ENCODE data around the gene SIX4.

SIX4 gene

DNA sequence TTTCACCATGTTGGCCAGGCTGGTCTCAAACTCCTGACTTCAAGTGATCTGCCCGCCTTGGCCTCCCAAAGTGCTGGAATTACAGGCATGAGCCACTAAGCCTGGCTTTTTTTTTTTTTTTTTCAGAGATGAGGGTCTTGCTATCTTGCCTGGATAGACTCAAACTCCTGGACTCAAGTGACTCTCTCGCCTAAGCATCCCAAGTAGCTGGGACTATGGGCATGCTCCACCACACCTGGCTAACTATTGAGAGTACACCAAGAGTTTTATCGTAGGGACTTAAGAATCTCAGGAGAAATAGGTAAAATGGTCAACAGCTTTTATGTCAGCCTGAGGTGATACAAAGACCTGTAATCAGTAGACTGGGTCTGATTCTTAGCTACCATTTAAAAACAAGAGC, 43.6 kb downstream of the SIX4 start:
- DNase-seq (ENCODE audit: insufficient read length) (no peak), FAIRE-seq (no peak)
- TF ChIP-seq POLR2AphosphoS5 (IDR thresholded peaks at IDR 0.05; ENCODE audit: low read depth, low read length), result no peak
- TF ChIP-seq POLR2A (IDR thresholded peaks at IDR 0.05; ENCODE audit: low read depth, low read length), result no peak
- TF ChIP-seq TAF1 (IDR thresholded peaks at IDR 0.05; ENCODE audit: borderline replicate concordance, low read depth, low read length), result no peak

DNA sequence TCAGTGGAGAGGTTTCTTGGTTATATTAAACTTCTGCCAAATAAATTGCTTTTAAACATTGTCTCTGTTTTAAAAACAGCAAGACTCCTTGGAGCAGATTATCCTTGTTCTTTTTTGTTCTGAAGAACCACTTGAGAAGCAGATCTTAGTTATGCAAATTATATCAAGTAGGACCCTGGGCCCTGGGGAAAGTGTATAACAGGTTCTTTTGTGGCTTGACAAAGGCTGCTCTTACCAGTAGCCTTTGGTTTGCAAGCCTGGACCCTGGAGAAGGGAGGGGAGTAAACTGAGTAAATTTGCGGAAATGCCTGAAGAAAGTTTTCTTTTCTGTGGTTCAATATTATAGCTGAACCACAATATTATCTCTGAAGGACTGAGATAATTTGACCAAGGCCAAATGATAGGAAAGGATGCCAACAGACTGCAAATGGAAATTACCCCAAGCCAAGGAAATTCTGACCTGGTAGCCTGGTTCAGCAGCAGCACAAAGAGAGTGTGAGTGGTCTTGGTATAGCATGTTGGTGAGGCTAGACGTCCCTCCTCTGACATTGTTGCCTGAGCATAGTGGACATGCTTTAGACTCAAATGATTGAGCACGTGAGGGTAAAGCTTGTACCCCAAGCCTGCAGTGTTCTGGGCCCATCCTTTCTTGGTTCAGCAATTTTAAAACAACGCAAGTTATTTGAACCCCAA, 44.4 kb downstream of the SIX4 start:
- DNase-seq (ENCODE audit: insufficient read length) (no peak), FAIRE-seq (no peak)
- TF ChIP-seq POLR2AphosphoS5 (IDR thresholded peaks at IDR 0.05; ENCODE audit: low read depth, low read length), result no peak
- TF ChIP-seq TAF1 (IDR thresholded peaks at IDR 0.05; ENCODE audit: borderline replicate concordance, low read depth, low read length), result no peak
- TF ChIP-seq POLR2A (IDR thresholded peaks at IDR 0.05; ENCODE audit: low read depth, low read length), result no peak

- no peak for DNase-seq (ENCODE audit: insufficient read length)
- FAIRE-seq, result no peak
- TF ChIP-seq POLR2AphosphoS5 (IDR thresholded peaks at IDR 0.05; ENCODE audit: low read depth, low read length) (no peak), TAF1 (IDR thresholded peaks at IDR 0.05; ENCODE audit: borderline replicate concordance, low read depth, low read length) (no peak), POLR2A (IDR thresholded peaks at IDR 0.05; ENCODE audit: low read depth, low read length) (no peak)
These were observed 46.5 kb downstream of the SIX4 start for GRCh38 chr14:60677701-60678100.

DNA sequence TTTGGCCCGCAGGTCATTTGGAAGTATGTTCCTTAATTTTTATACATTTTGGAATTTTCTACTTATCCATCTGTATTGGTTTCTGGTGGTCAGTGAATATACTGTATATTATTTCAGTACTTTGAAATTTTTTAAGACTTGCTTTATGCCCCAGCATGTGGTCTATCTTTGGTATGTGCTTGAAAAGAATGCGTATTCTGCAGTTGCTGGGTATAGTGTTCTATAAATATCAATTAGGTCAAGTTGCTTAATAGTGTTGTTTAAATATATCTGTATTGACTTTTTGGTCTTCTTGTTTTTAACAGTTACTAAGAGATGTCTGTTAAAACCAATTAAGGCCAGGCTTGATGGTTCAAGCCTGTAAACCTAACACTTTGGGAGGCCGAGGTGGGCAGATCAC, 53.2 kb downstream of the SIX4 start:
- DNase-seq (ENCODE audit: insufficient read length) (no peak), FAIRE-seq (no peak)
- TF ChIP-seq POLR2AphosphoS5 (IDR thresholded peaks at IDR 0.05; ENCODE audit: low read depth, low read length) (no peak), TAF1 (IDR thresholded peaks at IDR 0.05; ENCODE audit: borderline replicate concordance, low read depth, low read length) (no peak)

DNA sequence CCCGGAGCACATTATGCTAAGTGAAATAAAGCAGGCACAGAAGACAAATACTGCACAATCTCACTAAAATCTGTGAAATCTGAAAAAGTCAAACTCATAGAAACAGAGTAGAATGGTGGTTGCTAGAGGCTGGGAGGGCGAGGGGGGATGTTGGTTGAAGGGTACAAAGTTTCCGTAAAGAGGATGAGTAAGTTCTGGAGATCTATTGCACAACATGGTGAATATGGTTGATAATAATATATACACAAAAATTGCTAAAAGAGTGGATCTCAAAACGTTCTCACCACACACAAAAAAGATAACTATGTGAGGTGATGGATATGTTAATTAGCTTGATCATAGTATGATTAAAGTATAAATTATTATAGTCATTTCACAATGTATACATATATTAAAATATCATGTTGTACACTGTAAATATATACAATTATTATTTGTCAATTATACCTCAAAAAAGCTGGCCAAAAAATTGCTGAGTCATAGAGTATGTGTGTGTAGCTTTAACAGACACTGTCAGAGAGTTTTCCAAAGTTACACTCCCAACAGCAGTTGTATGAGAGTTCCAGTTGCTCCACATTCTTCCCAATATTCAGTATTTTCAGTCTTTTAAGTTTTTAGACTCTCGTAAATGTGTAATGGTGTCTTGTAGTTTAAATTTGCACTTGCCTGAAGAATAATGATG, 55.6 kb downstream of the SIX4 start:
- no peak for TF ChIP-seq TAF1 (IDR thresholded peaks at IDR 0.05; ENCODE audit: borderline replicate concordance, low read depth, low read length)
- TF ChIP-seq POLR2AphosphoS5 (IDR thresholded peaks at IDR 0.05; ENCODE audit: low read depth, low read length), result no peak
- TF ChIP-seq POLR2A (IDR thresholded peaks at IDR 0.05; ENCODE audit: low read depth, low read length), result no peak
- no peak for DNase-seq (ENCODE audit: insufficient read length)
- no peak for FAIRE-seq

- no peak for FAIRE-seq
- no peak for DNase-seq (ENCODE audit: insufficient read length)
- TF ChIP-seq POLR2A (IDR thresholded peaks at IDR 0.05; ENCODE audit: low read depth, low read length) (no peak), TAF1 (IDR thresholded peaks at IDR 0.05; ENCODE audit: borderline replicate concordance, low read depth, low read length) (no peak), POLR2AphosphoS5 (IDR thresholded peaks at IDR 0.05; ENCODE audit: low read depth, low read length) (no peak)
These were observed 59.0 kb downstream of the SIX4 start for GRCh38 chr14:60665177-60665550.

DNA sequence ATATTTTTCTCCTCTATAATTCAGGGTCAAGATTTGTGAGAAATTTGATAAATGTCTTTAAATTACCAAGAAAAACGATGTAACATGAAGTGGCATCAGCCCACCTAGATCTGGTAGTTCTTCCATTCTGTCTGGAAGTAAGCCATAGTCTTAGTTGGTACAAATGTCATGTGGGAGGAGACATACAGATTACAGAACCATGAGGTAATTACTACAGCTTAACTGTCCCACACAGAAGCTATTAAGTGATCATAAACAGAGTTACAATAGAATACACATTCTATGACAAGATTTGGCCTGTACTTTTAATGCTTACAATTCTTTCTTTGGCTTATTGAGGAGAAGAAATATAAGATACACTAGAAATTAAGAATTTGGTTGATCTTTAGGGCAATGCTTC, 61.2 kb downstream of the SIX4 start:
- FAIRE-seq, result no peak
- TF ChIP-seq TAF1 (IDR thresholded peaks at IDR 0.05; ENCODE audit: borderline replicate concordance, low read depth, low read length) (no peak), POLR2AphosphoS5 (IDR thresholded peaks at IDR 0.05; ENCODE audit: low read depth, low read length) (no peak), POLR2A (IDR thresholded peaks at IDR 0.05; ENCODE audit: low read depth, low read length) (no peak)
- DNase-seq (ENCODE audit: insufficient read length), result no peak

DNA sequence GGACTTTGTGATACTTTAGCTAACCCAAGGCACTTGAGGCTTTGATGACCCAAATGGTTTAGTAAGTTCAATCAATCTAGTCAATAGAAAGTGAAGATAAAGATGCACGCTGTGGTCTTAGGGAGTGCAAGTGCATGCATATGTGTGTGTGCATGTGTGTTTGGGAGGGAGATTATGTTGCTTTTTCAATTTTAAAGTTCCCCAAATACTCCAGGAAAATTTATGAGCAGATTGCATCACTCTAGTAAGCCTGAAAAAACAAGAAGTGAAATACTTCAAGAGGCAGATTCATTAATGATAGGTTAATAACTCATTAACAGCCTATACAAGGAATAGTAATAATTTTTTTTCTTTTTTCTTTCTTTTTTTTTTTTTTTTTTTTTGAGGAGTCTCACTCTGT, 62.4 kb downstream of the SIX4 start:
- FAIRE-seq (no peak), DNase-seq (ENCODE audit: insufficient read length) (no peak)
- TF ChIP-seq POLR2A (IDR thresholded peaks at IDR 0.05; ENCODE audit: low read depth, low read length), result no peak
- no peak for TF ChIP-seq TAF1 (IDR thresholded peaks at IDR 0.05; ENCODE audit: borderline replicate concordance, low read depth, low read length)
- no peak for TF ChIP-seq POLR2AphosphoS5 (IDR thresholded peaks at IDR 0.05; ENCODE audit: low read depth, low read length)
